D341Med (cell line): Measurements from ENCODE around the gene PLEKHG3.
"Not testable (repeated sequence)": the region's sequence is repeated elsewhere in the genome, so short reads cannot be mapped to it uniquely, and the experiment has no call there.

Experiments used
- DNase-seq: peaks from one replicate; pipeline ENCODE4 v3.0.0; 2012; ENCODE audit warnings: low spot score

PLEKHG3 gene

DNA sequence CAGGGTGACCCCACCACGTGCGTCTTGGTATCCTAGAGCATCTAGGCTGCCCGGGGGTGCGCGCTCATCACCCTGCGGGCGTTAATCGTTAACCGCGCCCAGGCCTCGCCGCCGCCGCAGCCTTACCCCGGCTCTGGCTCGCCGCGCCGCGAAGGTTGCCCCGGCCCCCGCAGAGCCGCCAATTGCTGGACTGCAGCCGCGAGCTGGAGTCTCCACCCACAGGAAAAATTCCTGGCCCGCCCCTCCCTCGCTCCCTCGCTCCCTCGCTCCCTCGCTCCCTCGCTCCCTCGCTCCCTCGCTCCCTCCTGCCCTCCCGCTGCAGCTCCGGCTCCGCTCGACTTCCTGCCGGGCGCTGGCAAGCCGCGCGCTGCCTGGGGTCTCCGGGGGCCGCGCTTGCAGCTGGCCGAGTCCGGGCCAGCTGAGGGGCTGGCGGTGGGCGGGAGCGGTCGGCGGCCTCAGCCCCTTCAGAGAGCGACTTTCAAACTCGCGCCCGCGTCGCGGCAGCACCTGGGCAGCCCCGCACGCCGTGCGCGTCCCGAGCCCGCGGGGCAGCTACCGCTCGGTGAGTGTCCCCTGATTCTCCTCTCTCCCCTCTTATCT, at the start of gene PLEKHG3:
PLEKHG3 (plus strand) TSS at position 282 of the 600 bp plus-strand sequence. CDS start 23,208 bp downstream, outside the sequence.
- DNase-seq, result peak; percentile 77

DNA sequence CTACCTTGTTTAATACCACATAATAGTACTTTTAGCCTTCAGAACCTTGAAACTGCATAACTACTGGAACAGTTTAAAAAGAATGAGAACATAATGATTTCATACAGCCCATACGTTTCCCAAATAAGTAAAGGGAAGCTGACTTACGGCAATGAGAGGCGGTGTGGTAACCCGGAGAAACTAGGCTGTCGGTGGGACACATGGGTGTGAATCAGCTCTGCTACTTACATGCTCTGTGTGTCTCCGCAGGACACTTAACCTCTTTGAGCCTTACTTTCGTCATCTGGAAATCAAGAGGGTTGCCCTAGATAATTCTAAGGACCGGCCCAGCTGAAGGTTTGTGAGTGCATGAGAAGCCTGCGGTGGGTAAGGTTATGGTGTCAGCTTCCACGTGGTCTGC, 49.3 kb upstream of the PLEKHG3 start:
- no peak for DNase-seq

DNA sequence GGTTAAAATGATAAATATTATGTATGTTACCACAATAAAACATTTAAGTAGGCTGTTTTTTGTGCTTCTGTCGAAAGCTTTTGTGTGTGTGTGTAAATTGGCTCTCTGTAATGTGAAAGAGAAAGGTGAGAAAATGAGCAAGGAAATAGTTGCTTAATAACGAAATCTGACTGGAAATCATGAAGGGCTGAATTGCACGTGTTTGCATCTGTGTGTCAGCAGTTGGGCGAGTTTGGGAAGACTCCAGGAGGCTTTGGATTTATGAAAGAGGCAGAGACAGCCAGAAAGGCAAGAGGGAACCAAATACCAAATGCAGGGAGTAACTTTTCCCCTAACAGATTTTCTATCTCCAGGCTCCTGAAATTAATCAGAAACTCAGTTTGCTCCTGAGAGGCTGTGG, 47.2 kb upstream of the PLEKHG3 start:
- DNase-seq, result no peak

DNA sequence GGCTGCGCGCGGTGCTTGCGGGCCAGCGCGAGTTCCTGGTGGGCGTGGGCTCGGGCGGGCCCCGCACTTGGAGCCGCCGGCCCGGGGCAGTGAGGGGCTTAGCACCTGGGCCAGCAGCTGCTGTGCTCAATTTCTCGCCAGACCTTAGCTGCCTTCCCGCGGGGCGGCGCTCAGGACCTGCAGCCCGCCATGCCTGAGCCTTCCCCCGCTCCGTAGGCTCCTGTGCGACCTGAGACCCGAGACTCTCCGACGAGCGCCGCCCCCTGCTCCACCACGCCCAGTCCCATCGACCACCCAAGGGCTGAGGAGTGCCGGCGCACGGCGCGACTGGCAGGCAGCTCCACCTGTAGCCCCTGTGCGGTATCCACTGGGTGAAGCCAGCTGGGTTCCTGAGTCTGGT, 46.0 kb upstream of the PLEKHG3 start:
- DNase-seq, result no peak

DNA sequence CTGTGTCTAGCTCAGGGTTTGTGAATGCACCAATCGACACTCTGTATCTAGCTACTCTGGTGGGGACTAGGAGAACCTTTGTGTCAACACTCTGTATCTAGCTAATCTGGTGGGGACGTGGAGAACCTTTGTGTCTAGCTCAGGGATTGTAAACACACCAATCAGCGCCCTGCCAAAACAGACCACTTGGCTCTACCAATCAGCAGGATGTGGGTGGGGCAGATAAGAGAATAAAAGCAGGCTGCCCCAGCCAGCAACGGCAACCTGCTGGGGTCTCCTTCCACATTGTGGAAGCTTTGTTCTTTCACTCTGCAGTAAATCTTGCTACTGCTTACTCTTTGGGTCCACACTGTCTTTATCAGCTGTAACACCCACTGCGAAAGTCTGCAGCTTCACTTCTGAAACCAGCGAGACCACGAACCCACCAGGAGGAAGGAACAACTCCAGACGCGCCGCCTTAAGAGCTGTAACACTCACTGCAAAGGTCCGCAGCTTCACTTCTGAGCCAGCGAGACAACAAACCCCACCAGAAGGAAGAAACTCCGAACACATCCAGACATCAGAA, 45.4 kb upstream of the PLEKHG3 start:
- not testable (repeated sequence) for DNase-seq

DNA sequence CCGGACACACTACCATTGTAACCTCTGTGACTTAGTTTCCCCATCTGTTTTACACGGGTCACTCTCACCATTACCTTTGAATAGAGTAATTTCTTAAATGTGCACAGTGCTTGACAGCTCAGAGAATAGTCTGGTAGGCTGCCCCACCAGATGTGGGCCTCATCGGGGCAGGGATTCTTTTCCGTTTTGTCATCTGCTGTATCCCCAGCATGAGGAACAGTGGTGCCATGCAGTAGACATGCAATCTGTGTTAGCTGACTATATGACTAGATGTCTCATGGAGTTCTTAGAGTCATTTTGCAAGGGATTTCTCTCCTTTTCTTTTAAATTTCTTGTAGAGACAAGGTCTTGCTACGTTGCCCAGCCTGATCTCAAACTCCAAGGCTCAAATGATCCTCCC, 44.9 kb upstream of the PLEKHG3 start:
- DNase-seq, result no peak

DNA sequence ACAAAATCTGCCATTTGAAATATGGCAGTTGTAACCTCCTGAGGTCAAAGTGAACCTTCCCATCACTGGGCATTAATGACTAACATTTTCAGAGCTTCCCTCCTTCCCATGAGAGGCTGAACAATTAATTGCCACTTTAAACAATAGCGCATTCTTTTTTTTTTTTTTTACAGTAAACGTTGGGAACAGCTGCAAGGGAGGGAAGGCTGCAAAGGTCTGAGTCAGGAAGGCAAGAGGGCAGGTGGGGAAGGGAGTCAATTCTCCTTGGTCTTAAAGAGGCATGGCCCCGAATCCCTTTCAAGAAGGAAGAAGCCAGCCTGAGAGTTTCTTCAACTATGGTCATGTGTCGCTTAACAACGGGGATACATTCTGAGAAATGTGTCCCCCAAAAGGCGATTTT, 41.0 kb upstream of the PLEKHG3 start:
- no peak for DNase-seq

DNA sequence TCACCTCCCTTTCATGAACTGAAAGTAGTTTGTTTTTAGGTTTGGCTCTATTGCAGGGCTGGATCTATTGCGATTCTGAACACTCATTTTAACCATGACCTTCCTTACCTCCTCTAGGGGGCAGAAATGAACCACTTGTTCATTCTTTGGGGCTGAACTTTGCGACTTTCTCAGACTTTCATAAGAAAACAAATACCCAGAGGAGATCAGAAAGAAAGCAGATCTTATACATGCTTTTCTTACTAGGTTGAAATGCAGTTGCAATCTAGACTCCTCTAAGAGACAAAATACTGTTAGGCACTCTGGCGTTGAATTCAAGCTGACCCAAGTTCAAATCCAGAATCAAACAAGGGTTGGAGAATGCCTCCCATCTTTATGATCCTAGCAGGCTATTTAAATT, 32.6 kb upstream of the PLEKHG3 start:
- DNase-seq, result peak; percentile 57

DNA sequence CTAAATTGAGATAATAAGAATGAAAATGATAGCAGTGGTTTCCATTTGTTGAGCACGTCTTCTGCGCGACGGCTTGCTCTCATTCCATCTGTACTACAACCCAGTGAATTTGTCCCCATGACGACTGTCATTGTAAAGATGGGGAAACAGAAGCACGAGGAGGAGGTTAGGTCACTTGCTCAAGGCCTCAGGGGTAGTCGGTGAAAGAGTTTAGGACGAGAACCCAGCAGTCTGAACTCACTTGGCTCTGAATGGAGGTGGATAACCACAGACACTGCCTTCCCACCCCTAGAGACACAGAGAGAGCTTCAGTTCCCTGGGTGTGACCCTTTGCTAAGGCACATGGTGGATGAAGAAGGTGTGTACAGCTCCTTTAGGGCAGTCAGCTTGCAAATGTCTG, 30.9 kb upstream of the PLEKHG3 start:
- DNase-seq, result no peak

DNA sequence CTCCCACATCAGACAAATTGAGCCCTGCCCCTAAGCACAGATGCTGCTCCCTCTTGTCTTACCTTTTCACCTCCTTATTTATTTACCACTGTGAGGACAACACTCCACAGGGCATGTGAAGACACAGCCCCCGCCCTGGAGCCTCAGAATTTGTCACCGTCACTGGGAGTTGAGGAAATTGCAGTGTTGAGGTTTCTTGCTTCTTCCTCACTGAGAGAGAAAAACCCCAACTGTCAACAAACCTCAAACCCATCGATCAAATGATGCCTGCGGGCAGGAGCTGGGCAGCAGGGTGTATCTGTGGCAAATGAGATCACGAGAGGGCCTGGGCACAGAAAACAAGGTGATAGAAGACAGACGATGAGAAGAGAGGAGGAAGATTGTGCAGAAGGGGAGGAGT, 30.5 kb upstream of the PLEKHG3 start:
- no peak for DNase-seq

DNA sequence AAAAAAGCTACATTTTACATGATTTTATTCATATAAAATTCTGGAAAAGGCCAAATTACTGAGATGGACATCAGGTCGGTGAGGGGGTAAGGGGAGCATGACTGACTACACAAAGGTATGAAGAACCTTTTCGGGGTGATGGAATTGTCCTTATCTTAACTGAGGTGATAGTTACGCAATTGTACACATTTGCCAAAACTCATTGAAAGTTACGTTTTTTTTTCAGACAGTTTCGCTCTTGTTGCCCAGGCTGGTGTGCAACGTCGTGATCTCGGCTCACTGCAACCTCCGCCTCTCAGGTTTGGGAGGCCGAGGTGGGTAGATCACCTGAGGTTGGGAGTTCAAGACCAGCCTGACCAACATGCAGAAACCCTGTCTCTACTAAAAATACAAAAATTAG, 29.4 kb upstream of the PLEKHG3 start:
- DNase-seq, result no peak

DNA sequence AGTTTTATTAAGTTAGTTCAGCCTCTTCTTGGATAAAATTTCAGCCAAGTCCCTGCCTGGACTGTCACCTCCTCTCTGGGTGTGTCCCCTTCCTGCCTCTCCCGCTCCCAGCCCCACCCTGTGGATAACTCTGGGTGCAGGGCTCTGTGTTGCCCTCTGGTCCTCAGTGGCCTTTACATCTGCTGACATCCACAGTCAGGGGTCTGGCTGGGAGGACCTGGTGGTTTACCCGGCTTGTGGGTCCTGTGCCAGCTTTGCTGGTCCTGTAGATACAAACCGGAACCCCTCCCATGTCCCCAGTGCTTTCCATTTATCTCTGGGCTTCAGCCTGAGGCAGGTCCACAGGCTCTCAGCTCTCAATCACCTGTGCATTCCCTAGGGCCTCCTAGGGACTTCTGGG, 28.9 kb upstream of the PLEKHG3 start:
- DNase-seq, result no peak

DNA sequence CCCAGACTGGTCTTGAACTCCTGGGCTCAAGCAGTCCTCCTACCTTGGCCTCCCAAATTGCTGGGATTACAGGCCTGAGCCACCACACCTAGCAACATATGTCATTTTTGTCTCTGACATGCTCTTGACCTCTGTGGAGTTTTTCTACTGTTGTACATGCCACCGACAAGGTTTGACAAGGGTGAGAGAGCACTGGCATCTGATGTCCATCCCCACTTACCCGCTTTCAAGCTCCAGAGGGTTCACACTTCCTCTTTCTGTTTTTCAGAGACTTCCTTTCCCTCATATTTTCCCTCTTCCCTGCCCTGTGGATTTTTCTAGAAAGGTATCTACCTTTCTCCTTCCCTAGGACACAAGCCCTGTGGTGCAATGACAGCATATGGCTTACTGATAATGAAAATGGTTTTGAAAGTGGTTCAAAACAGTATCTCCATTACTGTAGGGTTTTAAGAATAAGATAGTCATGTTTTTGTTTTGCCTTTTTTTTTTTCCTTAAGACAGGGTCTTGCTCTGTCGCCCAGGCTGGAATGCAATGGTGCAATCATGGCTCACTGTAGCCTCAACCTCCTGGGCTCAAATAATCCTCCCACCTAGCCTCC, 27.7 kb upstream of the PLEKHG3 start:
- DNase-seq, result no peak

DNA sequence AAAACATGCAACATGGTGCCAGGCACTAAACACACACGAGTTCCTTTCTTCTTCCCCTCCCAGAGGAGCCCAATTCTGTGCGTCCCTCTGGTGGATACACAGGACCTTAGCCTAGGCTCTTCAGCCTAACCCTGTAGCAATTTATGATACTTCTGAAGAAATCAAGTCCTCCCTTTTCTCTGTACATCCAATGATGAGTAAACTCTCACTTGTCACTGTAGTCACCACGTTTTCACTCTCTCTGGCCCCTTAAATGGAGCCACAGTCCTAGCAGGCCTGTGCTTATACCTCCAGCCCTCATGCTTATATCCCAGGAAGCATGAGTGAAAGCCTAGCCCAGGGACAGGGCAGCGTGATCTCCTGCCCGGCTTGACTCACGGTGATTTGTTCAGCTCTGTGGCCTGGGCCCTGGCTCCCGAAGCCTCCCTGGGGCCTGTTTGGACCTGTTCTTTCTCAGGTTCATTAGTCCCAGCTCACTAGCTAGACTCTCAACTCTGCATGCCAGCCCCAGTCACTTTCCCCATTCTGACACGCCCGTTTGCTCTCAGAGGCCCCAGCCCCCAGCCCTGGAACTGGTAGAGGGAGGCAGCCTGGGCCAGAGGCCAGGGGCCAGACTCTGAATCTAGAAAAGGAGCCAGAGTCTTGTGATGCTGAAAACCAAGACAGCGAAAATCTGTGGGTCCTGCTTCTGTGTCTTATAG, 24.1 kb upstream of the PLEKHG3 start:
- DNase-seq, result no peak

DNA sequence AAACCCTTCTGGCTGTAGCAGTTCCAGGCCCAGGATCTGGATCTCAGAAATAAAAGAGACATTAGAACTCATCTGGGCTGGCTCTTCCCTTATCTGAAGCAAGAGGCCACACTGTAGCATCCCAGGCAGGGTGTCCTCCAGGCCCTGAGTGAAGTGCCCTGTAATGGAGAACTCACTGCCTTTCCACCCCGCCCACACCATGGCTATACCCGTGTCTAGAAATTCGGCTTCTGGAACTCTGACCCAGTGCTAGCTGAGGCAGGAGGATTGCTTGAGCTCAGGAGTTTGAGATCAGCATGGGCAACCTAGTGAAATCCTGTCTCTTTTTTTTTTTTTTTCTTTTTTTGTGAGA, 23.5 kb upstream of the PLEKHG3 start:
- no peak for DNase-seq

DNA sequence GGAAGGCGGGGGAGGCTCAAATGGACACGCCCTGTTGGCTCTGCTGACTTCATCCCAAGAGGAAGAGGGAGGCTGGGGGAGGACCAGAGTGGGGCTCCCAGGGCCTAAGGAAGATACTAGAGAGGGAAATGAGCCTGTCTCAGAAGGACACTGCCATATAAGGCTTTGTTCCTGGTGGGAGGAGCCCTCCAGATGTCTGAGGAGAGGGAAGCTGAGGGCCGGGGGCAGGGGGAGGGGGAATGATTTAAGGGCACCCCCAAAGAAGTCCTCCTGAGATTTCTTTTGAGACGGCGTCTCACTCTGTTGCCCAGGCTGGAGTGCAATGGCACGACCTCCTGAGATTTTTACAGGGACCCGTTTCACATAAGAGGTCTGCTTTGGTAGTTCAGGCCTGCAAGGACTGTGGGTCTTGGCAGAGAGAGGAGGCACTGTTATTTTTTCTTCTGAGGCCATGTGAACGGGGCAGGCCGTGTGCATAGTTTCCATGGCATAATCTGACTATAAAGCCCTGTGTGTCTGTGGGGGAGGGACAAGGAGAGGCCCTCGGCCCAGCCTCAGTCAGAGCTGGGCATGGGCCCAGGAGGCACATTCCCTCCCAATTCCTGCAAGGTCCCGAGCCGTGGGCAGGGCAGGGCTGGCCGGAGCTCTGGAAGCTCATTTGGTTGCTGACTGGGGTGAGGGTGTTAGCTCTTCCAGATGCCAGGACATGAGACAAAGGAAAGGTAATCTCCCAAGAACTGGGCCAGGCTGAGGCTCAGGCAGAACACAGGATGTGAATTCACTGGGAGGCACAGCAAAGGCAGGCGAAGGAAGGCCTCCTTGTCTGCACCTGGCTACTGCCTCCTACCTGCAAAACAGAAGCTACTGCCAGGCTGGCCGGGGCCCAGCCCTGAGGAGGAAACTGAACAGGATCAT, 22.2 kb upstream of the PLEKHG3 start:
- no peak for DNase-seq

DNA sequence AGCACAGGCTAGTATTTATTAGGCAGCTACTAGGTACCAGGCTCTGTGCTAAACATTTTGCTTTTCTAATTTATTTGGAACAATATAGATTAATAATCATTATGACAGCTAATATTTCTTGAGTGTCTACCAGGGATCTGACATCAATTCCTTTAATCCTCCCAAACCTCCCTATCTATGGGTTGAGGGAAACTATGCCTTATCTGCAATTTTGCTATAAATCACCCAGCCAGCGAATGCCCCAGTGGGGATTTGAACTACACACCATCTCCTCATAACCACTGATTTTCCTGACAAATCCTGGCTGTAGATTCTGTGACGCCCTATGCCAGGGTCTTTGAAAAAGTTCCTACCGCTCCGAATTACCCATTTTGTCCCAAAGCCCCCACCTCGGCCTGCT, 21.4 kb upstream of the PLEKHG3 start:
- DNase-seq, result no peak

DNA sequence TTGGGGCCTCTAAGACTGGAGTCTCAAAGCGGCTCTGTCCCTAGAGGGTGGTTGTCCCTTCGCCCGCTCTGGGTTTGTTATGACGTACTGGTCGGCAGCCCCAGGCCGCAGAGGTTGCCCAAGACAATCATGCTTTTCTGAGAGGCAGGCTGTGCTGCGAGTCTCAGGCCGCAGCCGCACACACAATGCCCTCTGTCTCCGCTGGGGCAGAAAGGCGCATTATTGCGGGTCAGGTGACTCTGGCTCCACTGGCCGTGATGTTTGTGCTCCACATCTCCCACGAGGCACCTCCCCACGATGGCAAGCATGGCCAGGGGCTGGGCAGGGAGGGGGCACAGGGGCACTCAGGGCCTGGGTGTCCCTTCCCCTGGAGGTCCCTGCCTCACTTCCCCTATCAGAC, 21.0 kb upstream of the PLEKHG3 start:
- no peak for DNase-seq

DNA sequence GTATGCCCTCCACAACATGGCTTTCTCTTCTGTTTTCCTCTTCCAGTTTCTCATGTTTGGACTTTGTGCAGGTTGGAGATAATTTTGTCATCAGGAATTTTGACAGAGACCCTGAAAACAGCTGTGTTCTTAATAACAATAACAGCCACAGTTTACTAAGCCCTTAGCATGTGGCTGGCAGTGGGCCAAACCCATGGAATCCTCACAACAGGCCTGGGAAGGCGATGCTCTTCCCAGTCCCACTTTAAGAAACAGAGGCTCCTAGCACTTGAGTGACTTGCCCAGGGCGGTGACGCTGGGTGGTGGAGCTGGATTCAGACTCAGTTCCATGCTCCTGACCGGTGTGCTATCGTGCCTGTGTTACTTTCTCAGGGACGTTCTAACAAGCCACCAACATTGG, 20.1 kb upstream of the PLEKHG3 start:
- DNase-seq, result no peak

DNA sequence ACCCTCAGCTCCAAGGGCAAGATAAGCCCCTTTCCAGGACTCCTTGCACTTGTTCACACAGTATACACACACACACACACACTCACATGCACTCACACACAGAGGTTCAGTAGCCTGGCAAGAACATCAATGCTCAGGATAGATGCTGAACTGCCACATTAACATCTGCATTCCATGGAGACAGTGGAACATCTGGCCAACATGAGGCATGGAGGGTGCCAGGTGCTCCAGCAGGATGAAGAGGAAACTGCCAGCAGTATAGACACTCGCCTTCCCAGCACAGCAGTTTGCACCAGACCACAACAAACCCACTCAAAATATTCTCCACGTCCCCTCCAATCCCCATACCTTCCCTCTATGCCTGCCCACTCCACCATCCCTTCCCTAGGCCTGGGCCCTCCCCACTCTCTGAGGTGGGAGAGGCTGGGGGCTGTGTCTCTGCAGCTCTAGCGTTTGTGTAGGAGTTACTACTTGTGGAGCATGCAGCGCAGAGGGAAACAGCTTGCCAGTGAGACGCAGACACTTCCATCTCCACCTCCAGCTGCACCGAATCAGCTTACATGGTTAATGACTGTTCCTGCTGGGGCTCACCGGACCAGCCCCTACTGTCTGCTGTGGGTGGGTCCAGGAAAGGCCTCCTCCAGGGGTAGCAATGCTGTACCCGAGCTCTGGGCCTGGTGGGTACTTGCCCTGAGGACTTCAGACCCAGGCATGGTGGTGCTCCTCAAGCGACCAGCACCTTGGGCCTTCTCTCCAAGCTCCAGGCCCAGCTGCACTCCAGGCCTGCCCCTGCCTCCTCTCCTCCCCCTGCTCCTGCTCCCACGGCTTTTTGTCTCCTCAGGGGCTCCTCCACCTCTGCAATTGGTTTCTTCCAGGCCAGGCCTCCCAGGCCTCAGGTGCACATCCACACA, 18.6 kb upstream of the PLEKHG3 start:
- no peak for DNase-seq

DNA sequence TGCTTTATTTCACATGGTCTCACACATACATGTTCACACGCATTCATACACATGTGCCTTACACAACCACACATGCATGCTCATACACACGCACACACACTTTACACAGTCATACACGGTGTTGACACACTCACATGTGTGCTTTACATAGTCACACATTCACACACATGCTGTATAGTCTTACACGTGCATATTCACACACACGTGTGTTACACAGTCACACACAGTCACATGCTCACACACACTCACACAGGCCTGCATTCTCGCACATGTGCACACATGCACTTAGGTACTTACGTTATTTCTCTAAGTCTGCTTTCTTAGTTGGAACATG, 18.0 kb upstream of the PLEKHG3 start:
- DNase-seq, result no peak

DNA sequence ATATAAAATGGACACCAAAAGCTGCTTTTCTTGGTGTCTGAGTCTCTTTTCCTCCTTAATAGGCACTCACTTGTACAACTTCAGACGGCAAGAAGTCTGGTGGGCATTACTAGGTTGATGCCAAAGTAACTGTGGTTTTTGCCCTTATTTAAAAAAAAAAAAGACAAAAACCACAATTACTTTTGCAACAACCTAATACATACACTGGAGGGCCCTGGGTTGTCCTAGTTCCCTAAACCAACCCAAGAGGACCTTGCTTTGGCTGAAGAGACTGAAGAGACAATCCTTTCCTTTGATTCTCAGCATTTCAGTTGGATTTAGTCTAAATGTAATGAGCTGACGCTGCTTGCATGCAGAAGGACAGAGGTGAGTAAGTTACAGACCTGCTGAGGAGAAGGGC, 16.2 kb upstream of the PLEKHG3 start:
- no peak for DNase-seq
